GM19372 (cell line): ENCODE data around the gene QTRT2.

Source experiments
- ATAC-seq: cut with Tn5 transposase; IDR thresholded peaks from one replicate; pipeline ENCODE4 v1.9.1; 2021; ENCODE audit warnings: mild to moderate bottlenecking, low read depth, moderate library complexity; ENCODE audit not compliant: unreplicated experiment

Gene QTRT2

GRCh38 chr3:114076711-114077110 is 20.2 kb downstream of the QTRT2 start:
- ATAC-seq = no peak

GRCh38 chr3:114078126-114078525 is 21.6 kb downstream of the QTRT2 start:
- ATAC-seq = no peak

- no peak for ATAC-seq
Measured at GRCh38 chr3:114079761-114080160, 23.2 kb downstream of the QTRT2 start.

- ATAC-seq = no peak
Measured at GRCh38 chr3:114080201-114080600, 23.7 kb downstream of the QTRT2 start.

- no peak for ATAC-seq
Measured at GRCh38 chr3:114081037-114081436, 24.5 kb downstream of the QTRT2 start.

- no peak for ATAC-seq
Measured at GRCh38 chr3:114083112-114083511, 26.6 kb downstream of the QTRT2 start.

GRCh38 chr3:114086356-114086755 is 29.8 kb downstream of the QTRT2 start:
- no peak for ATAC-seq

GRCh38 chr3:114089675-114090074 is 33.1 kb downstream of the QTRT2 start:
- no peak for ATAC-seq

GRCh38 chr3:114092151-114093015 is 35.8 kb downstream of the QTRT2 start:
- ATAC-seq = no peak

- no peak for ATAC-seq
Measured at GRCh38 chr3:114093016-114093380, 36.5 kb downstream of the QTRT2 start.

GRCh38 chr3:114093596-114093995 is 37.1 kb downstream of the QTRT2 start:
- ATAC-seq = no peak

GRCh38 chr3:114095796-114096195 is 39.3 kb downstream of the QTRT2 start:
- ATAC-seq = no peak

- ATAC-seq = no peak
Measured at GRCh38 chr3:114101101-114101500, 44.6 kb downstream of the QTRT2 start.

- no peak for ATAC-seq
Measured at GRCh38 chr3:114103181-114103580, 46.6 kb downstream of the QTRT2 start.

- ATAC-seq = no peak
Measured at GRCh38 chr3:114103858-114104257, 47.3 kb downstream of the QTRT2 start.

GRCh38 chr3:114104414-114104813 is 47.9 kb downstream of the QTRT2 start:
- no peak for ATAC-seq

- ATAC-seq = no peak
Measured at GRCh38 chr3:114108137-114108536, 51.6 kb downstream of the QTRT2 start.

GRCh38 chr3:114110439-114110838 is 53.9 kb downstream of the QTRT2 start:
- no peak for ATAC-seq

- no peak for ATAC-seq
Measured at GRCh38 chr3:114111060-114111770, 54.7 kb downstream of the QTRT2 start.

- ATAC-seq = no peak
Measured at GRCh38 chr3:114112696-114113095, 56.2 kb downstream of the QTRT2 start.

- ATAC-seq = no peak
Measured at GRCh38 chr3:114114719-114115118, 58.2 kb downstream of the QTRT2 start.

- no peak for ATAC-seq
Measured at GRCh38 chr3:114115143-114115542, 58.6 kb downstream of the QTRT2 start.
